H9 (cell line): ENCODE data around the gene KCNV2. TPM values are rescaled to one million over a fixed set of nuclear protein-coding genes. Genes with fewer than 3 reads are reported as not detected.

Experiments
- DNase-seq: peaks from one replicate; pipeline ENCODE4 v3.0.0-alpha.2; 2017
- H2AFZ ChIP-seq: one replicate; pipeline ENCODE4 v1.6.1; 2013; ENCODE audit warnings: mild to moderate bottlenecking, low read length, control low read depth, moderate library complexity
- H2AK5ac ChIP-seq: 2 replicates; pipeline ENCODE4 v1.6.1; 2013; ENCODE audit warnings: low read length, control low read depth, mixed read lengths; ENCODE audit not compliant: insufficient read length
- H2BK120ac ChIP-seq: one replicate; pipeline ENCODE4 v1.6.1; 2013; ENCODE audit warnings: low read depth, mild to moderate bottlenecking, low read length, control low read depth, inconsistent platforms; ENCODE audit not compliant: poor library complexity, severe bottlenecking
- H2BK12ac ChIP-seq: 2 replicates; pipeline ENCODE4 v1.6.1; 2013; ENCODE audit warnings: low read length, control low read depth, mixed read lengths, low read depth; ENCODE audit not compliant: insufficient read length
- H2BK15ac ChIP-seq: 2 replicates; pipeline ENCODE4 v1.6.1; 2013; ENCODE audit warnings: low read depth, low read length, control low read depth
- H2BK20ac ChIP-seq: one replicate; pipeline ENCODE4 v1.6.1; 2013; ENCODE audit warnings: low read depth, mild to moderate bottlenecking, low read length, control low read depth, inconsistent platforms; ENCODE audit not compliant: poor library complexity, severe bottlenecking
- H2BK5ac ChIP-seq: 2 replicates; pipeline ENCODE4 v1.6.1; 2013; ENCODE audit warnings: low read length, control low read depth, mixed read lengths; ENCODE audit not compliant: insufficient read length
- H3K14ac ChIP-seq: 2 replicates; pipeline ENCODE4 v1.6.1; 2013; ENCODE audit warnings: low read length, control low read depth; ENCODE audit not compliant: insufficient read depth
- H3K18ac ChIP-seq: 2 replicates; pipeline ENCODE4 v1.6.1; 2013; ENCODE audit warnings: low read depth, mild to moderate bottlenecking, mixed read lengths, low read length, control low read depth; ENCODE audit not compliant: insufficient read length
- H3K23ac ChIP-seq: 2 replicates; pipeline ENCODE4 v1.6.1; 2013; ENCODE audit warnings: low read length, control low read depth, mixed read lengths, low read depth; ENCODE audit not compliant: insufficient read length
- H3K23me2 ChIP-seq: 2 replicates; pipeline ENCODE4 v1.6.1; 2013; ENCODE audit warnings: low read depth, mild to moderate bottlenecking, mixed read lengths, low read length, control low read depth; ENCODE audit not compliant: insufficient read length, poor library complexity, severe bottlenecking
- H3K27ac ChIP-seq: 2 replicates; pipeline ENCODE4 v1.5.1; 2013; ENCODE audit warnings: low read length, control low read depth, mixed read lengths, low read depth; ENCODE audit not compliant: insufficient read length
- H3K27me3 ChIP-seq: 2 replicates; pipeline ENCODE4 v1.6.1; 2013; ENCODE audit warnings: low read length, control low read depth, inconsistent platforms; ENCODE audit not compliant: insufficient read depth
- H3K4ac ChIP-seq: 2 replicates; pipeline ENCODE4 v1.6.1; 2013; ENCODE audit warnings: low read depth, mild to moderate bottlenecking, control low read depth, inconsistent platforms, low read length, moderate library complexity
- H3K4me1 ChIP-seq: 2 replicates; pipeline ENCODE4 v1.6.1; 2013; ENCODE audit warnings: low read length, control low read depth, inconsistent platforms; ENCODE audit not compliant: insufficient read depth
- H3K4me2 ChIP-seq: 2 replicates; pipeline ENCODE4 v1.6.1; 2013; ENCODE audit warnings: low read length, control low read depth, mixed read lengths; ENCODE audit not compliant: insufficient read length, insufficient read depth
- H3K56ac ChIP-seq: 2 replicates; pipeline ENCODE4 v1.6.1; 2013; ENCODE audit warnings: low read depth, mild to moderate bottlenecking, mixed read lengths, low read length, control low read depth; ENCODE audit not compliant: insufficient read length
- H3K79me1 ChIP-seq: 2 replicates; pipeline ENCODE4 v1.6.1; 2013; ENCODE audit warnings: low read depth, mild to moderate bottlenecking, moderate library complexity, low read length, control low read depth, inconsistent platforms; ENCODE audit not compliant: insufficient read depth, poor library complexity, severe bottlenecking
- H3K79me2 ChIP-seq: 2 replicates; pipeline ENCODE4 v1.6.1; 2013; ENCODE audit warnings: low read length, control low read depth, inconsistent platforms; ENCODE audit not compliant: insufficient read depth
- H3K9ac ChIP-seq: 2 replicates; pipeline ENCODE4 v1.6.1; 2013; ENCODE audit warnings: low read length, control low read depth, mixed read lengths; ENCODE audit not compliant: insufficient read length; ENCODE audit errors: extremely low read depth
- H3K9me3 ChIP-seq: one replicate; pipeline ENCODE4 v1.6.1; 2013; ENCODE audit warnings: low read depth, low read length, inconsistent platforms; ENCODE audit not compliant: control insufficient read depth
- H3T11ph ChIP-seq: one replicate; pipeline ENCODE4 v1.6.1; 2013; ENCODE audit warnings: mild to moderate bottlenecking, low read length, control low read depth, inconsistent platforms
- H4K20me1 ChIP-seq: one replicate; pipeline ENCODE4 v1.6.1; 2013; ENCODE audit not compliant: control insufficient read depth, insufficient read length, insufficient read depth
- H4K5ac ChIP-seq: 2 replicates; pipeline ENCODE4 v1.6.1; 2013; ENCODE audit warnings: low read depth, mild to moderate bottlenecking, mixed read lengths, low read length, control low read depth; ENCODE audit not compliant: insufficient read length
- H4K8ac ChIP-seq: replicated peaks from 2 replicates; pipeline ENCODE4 v1.6.1; 2013; ENCODE audit warnings: low read length, control low read depth, mixed read lengths, low read depth; ENCODE audit not compliant: insufficient read length
- H4K91ac ChIP-seq: 2 replicates; pipeline ENCODE4 v1.6.1; 2013; ENCODE audit warnings: low read depth, mild to moderate bottlenecking, moderate library complexity, mixed read lengths, low read length, control low read depth; ENCODE audit not compliant: insufficient read length
- H3K27ac Mint-ChIP-seq, 3 experiments: 2 replicates in 2 of 3; 3 replicates in 1 of 3; pipeline ENCODE4 v1.8.0; 2020 to 2021; ENCODE audit warnings: mixed read lengths in 3 of 3, mild to moderate bottlenecking in 1 of 3, moderate library complexity in 1 of 3
- H3K27me3 Mint-ChIP-seq: 2 replicates; pipeline ENCODE4 v1.8.0; 2021; ENCODE audit warnings: low read depth, mild to moderate bottlenecking, moderate library complexity, mixed read lengths
- H3K36me3 Mint-ChIP-seq, 3 experiments: 2 replicates in 2 of 3; 3 replicates in 1 of 3; pipeline ENCODE4 v1.8.0; 2020 to 2021; ENCODE audit warnings: low read depth in 3 of 3, mixed read lengths in 3 of 3; ENCODE audit not compliant: insufficient read depth in 1 of 3
- H3K4me1 Mint-ChIP-seq, 2 experiments: 2 replicates each; pipeline ENCODE4 v1.8.0; 2020; ENCODE audit warnings: mixed read lengths in 2 of 2
- H3K4me3 Mint-ChIP-seq, 2 experiments: 2 replicates in 1 of 2; 3 replicates in 1 of 2; pipeline ENCODE4 v1.8.0; 2020 to 2021; ENCODE audit warnings: mild to moderate bottlenecking in 2 of 2, mixed read lengths in 2 of 2, moderate library complexity in 1 of 2
- H3K9me3 Mint-ChIP-seq, 2 experiments: 2 replicates in 1 of 2; 3 replicates in 1 of 2; pipeline ENCODE4 v1.8.0; 2020; ENCODE audit warnings: mild to moderate bottlenecking in 2 of 2, mixed read lengths in 2 of 2, moderate library complexity in 1 of 2
- CTCF ChIP-seq: fragments of 200-600 bp; sonication (generic); conservative IDR thresholded peaks from 3 replicates; pipeline ENCODE4 v1.8.0; 2021; ENCODE audit warnings: antibody characterized with exemption, mild to moderate bottlenecking
- WGBS: extraction: QIAGEN DNeasy Blood & Tissue Kit; methylation state at CpG from one replicate; pipeline ENCODE4 v1.1.7; 2013; ENCODE audit warnings: missing lambda C conversion rate, low lambda C conversion rate, mixed read lengths; ENCODE audit not compliant: insufficient read length; ENCODE audit errors: extremely low coverage; 5-methylcytosine and 5-hydroxymethylcytosine counted together
- total RNA-seq: library from RNA; stranded (reverse); gene quantifications from 2 replicates; pipeline ENCODE4 v1.2.1, GENCODE V29; 2021

KCNV2 gene
- total RNA-seq, 1 experiment from 2014 or later, result not detected

DNA sequence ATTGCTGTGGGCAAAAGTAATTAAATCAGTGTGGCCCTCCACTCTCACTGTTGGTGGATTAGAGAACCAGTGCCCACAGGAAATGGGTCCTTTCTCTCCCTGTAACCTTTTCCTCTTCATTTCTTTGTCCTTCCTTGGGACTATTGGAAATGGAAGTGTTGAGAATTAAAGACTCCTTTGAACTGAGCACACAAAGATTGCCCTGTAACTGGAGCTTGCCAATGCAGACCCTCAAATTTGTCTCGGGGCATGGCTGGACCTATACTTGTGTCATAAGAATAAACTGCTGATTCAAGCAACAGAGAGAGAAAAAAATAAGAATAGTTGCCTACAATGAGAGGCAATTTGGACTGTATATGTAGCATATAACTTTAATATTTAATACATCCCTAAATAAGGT is 13.7 kb downstream of the KCNV2 start:
- no peak overlapping the region for H3K4me3 Mint-ChIP-seq
- no peak overlapping the region for H4K91ac ChIP-seq
- WGBS, result no CpG with 5 or more reads among the region's 1 CpG
- H2BK5ac ChIP-seq, result no peak overlapping the region
- H3K27ac Mint-ChIP-seq, result 0 out of 7 replicates have a peak overlapping the region, but pooled peaks of 1 of the 3 experiments have one; percentile 65
- no peak overlapping the region for H3K4ac ChIP-seq
- no peak overlapping the region for H3K27ac ChIP-seq
- no peaks in the 10 kb centered on the region for H3K9me3 ChIP-seq
- H3K23ac ChIP-seq, result no peak overlapping the region
- no peaks in the 10 kb centered on the region for H4K20me1 ChIP-seq
- H3K79me2 ChIP-seq, result no peaks in the 10 kb centered on the region
- no peak overlapping the region for H3K14ac ChIP-seq
- no peak for DNase-seq
- no peaks in the 10 kb centered on the region for H3K4me1 ChIP-seq
- no peaks in the 10 kb centered on the region for H3K79me1 ChIP-seq
- no peak overlapping the region for H2AFZ ChIP-seq
- H2BK12ac ChIP-seq, result no peak overlapping the region
- no peak overlapping the region for H3T11ph ChIP-seq
- no peak overlapping the region for H3K18ac ChIP-seq
- no peaks in the 10 kb centered on the region for H3K23me2 ChIP-seq
- no peak overlapping the region for H3K56ac ChIP-seq
- peaks cover 0 to 4% (median 3%) of the 10 kb centered on the region in 3 experiments; a peak in 4 of 7 replicates for H3K36me3 Mint-ChIP-seq
- H2BK15ac ChIP-seq, result no peak overlapping the region
- no peak overlapping the region for H3K9ac ChIP-seq
- H3K4me1 Mint-ChIP-seq, result peaks cover 18 to 20% of the 10 kb centered on the region in 2 experiments
- H3K9me3 Mint-ChIP-seq, result no peaks in the 10 kb centered on the region
- no peak overlapping the region for H2AK5ac ChIP-seq
- no peak overlapping the region for H2BK20ac ChIP-seq
- no peak for TF ChIP-seq CTCF
- no peak overlapping the region for H4K5ac ChIP-seq
- no peak overlapping the region for H3K4me2 ChIP-seq
- H3K27me3 Mint-ChIP-seq, result no peaks in the 10 kb centered on the region
- no peak overlapping the region for H2BK120ac ChIP-seq
- H3K27me3 ChIP-seq, result no peaks in the 10 kb centered on the region
- no peak overlapping the region for H4K8ac ChIP-seq
